Measurements from ENCODE around the gene SPNS3.

Gene SPNS3

DNA sequence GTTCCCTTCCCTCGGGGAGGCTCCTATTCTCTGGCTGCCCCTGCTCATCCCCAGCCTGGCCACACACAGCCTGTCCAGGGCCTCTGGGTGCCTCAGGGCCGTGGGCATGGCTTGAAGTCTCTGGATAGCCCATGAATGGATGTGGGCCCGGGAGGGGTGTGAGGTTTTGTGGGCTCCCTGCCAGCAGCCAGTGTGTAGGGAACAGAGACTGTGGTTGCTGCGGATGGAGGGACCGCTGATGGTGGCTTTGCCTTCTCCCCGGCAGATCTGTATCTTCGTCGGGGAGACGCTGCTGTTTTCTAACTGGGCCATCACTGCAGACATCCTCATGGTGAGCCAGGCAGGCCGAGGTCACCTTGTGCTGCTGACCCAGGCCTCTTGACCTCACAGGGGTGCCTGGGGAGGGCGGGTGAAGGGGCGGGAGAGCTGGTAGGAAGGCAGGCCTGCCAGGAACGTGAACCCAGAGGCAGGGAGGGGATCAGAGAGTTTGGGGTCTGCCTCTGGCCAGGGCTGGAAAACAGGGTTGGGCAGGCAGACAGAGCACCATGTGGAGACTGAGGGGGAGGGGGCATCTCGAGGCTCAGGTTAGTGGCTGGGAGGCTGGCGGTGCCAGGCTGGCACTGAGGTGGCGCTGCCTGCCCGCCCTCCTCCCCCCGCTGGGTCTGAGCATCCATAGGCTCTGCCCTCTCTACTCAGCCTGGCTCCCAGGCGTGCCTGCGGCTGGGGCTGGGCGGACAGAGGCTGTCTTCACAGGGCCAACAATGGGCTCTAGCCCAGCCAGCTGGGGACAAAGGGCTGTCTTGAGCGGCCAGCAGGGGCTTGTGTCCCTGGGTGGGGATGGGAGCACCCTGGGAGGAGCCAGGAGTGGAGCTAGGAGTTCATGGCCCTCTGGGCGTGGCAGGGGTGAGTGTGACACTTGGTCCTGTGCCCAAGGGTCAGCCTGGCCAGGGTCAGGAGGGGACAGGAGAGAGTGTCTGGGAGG, 100.1 kb downstream of the SPNS3 start:
- H3K4me3 ChIP-seq (ENCODE audit: low read length), result no peak overlapping the region
- TF ChIP-seq, protein P1, sequence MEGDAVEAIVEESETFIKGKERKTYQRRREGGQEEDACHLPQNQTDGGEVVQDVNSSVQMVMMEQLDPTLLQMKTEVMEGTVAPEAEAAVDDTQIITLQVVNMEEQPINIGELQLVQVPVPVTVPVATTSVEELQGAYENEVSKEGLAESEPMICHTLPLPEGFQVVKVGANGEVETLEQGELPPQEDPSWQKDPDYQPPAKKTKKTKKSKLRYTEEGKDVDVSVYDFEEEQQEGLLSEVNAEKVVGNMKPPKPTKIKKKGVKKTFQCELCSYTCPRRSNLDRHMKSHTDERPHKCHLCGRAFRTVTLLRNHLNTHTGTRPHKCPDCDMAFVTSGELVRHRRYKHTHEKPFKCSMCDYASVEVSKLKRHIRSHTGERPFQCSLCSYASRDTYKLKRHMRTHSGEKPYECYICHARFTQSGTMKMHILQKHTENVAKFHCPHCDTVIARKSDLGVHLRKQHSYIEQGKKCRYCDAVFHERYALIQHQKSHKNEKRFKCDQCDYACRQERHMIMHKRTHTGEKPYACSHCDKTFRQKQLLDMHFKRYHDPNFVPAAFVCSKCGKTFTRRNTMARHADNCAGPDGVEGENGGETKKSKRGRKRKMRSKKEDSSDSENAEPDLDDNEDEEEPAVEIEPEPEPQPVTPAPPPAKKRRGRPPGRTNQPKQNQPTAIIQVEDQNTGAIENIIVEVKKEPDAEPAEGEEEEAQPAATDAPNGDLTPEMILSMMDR (IDR thresholded peaks at IDR 0.05; ENCODE audit: insufficient read depth, low read depth, low read length, missing control alignments), result no peak
- DNase-seq (ENCODE audit: low read depth), result no peak

DNA sequence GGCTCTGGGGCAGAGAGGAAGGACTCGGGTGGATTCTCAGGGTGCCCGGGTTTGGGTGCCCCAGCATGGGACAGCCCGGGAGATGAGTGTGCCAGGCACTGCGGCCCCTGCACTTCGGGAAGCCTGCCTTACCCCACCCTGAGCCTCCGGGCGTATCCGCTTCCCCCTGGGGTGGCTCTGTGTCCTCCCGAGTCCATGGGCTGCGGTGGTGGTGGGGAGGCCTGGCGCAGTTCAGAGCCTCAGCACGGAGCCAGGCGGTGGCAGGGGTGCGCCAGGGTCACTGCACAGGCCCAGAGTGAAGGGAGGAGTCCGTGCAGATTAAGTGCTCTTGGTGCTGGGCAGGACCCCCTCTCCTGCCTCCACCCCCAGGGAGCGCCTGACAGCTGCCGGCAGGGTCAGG, 100.8 kb downstream of the SPNS3 start:
- TF ChIP-seq, protein P1 (IDR thresholded peaks at IDR 0.05; ENCODE audit: insufficient read depth, low read depth, low read length, missing control alignments), result no peak
- no peak overlapping the region for H3K4me3 ChIP-seq (ENCODE audit: low read length)
- no peak for DNase-seq (ENCODE audit: low read depth)

DNA sequence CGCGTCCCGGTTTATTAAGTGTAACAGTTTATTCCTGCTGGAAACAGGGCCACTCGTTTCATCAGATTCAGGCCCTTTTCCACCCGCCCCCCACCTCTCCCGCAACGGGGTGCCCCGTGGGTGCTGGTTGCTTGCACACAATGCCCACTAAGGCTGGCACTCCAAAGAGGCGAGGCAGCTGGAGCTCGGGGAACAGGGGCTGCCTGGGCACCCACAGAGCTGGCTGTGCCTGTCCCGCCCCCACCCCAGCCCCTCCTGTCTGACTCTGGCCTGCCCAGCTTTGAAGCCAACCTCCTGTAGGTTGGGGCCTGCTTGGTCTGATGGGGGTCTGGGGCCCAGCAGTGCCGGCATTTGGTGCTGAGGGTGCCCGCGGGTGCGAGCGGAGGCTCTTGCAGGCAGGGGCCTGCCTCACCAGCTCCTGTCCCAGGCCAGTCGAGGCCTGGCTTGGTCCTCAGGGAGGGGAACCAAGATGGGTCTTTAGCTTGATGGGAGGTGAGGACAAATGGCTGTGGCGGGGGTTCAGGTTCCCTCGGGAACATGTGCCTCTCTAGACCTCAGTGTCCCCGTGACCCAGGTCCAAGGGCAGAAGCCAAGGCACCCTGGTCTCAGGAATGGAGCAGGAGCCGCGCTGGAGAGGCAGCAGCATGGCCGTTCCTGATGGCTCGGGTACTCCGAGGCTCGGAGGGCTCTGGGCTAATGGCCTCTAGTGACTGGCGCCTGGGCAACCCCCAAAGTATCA, 101.4 kb downstream of the SPNS3 start:
- TF ChIP-seq, protein P1 (IDR thresholded peaks at IDR 0.05; ENCODE audit: insufficient read depth, low read depth, low read length, missing control alignments), result no peak
- DNase-seq (ENCODE audit: low read depth), result no peak
- no peak overlapping the region for H3K4me3 ChIP-seq (ENCODE audit: low read length)

DNA sequence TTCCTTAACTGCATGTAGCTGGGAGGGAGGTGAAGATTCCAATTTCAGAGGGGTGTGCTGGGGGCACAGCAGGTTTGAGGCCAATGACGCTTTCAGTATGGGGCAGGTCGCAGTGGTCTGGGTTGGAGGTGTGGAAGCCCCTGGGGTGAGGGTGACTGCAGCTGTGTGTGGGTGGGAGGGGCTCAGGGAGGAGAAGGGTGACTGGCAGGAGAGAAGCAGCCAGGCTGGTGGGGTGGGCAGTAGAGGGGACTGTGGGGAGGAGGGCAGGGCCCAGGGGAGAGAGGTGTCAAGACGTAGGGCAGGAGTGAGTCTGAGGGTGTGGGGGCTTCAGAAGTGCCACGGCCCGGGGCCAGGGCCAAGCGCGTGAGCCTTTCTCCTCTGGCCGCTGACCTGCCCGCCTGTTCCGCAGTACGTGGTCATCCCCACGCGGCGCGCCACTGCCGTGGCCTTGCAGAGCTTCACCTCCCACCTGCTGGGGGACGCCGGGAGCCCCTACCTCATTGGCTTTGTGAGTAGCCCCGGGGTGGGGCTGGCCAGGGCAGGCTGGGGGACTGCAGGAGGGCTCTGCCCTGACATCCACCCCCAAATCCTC, 102.0 kb downstream of the SPNS3 start:
- no peak overlapping the region for H3K4me3 ChIP-seq (ENCODE audit: low read length)
- no peak for DNase-seq (ENCODE audit: low read depth)
- TF ChIP-seq, protein P1 (IDR thresholded peaks at IDR 0.05; ENCODE audit: insufficient read depth, low read depth, low read length, missing control alignments), result no peak

DNA sequence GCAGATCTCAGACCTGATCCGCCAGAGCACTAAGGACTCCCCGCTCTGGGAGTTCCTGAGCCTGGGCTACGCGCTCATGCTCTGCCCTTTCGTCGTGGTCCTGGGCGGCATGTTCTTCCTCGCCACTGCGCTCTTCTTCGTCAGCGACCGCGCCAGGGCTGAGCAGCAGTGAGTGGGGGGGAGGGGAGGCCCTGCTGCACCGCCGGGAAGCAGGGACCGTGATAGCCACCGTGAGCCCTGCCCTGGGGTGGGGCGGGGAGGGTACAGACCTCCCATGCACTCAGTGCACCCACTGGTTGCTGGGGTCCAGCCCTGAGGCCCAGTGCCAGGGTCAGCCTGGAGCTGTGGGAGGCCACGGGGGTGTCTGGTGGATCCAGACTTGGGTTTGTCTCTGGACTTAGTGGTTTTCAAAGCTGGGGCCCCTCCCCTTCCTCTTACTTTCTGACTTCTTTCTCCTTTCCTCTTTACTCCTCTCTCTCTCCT, 102.6 kb downstream of the SPNS3 start:
- no peak for DNase-seq (ENCODE audit: low read depth)
- no peak overlapping the region for H3K4me3 ChIP-seq (ENCODE audit: low read length)
- TF ChIP-seq, protein P1 (IDR thresholded peaks at IDR 0.05; ENCODE audit: insufficient read depth, low read depth, low read length, missing control alignments), result no peak

DNA sequence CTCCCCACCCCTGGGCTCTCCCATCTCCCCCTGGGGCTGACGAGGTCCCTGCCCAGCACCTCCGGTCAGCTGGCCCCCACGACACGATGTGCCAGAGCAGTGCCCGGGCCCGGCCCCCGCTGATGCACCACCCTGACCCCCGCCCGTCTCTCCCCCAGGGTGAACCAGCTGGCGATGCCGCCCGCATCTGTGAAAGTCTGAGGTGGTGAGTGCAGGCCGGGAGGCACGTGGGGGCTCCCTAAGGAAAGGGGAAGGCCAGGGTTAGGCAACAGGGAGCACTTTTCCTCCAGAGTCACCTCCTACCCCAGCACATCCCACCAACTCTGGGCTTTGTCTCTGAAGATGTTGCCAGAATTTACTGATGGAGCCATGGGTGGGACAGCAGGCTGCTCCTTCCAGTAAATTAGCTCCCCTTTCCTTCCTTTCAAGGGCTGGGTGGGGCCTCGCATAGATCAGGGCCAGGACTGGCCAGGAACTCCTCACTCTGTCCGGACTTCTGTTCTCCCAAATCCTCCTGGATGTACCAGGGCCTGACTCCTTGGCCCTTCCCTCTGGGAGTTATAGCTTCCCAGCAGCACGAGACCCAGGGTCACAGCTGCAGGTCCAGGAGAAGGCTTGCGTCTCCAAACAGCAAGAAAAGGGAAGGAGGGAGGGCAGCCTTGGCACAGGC, 103.1 kb downstream of the SPNS3 start:
- no peak overlapping the region for H3K4me3 ChIP-seq (ENCODE audit: low read length)
- no peak for DNase-seq (ENCODE audit: low read depth)
- TF ChIP-seq, protein P1 (IDR thresholded peaks at IDR 0.05; ENCODE audit: insufficient read depth, low read depth, low read length, missing control alignments), result no peak

All from epithelial cell of esophagus (primary cell).